ENCODE measurements around the gene PLCZ1.
"Not testable (repeated sequence)": the region's sequence is repeated elsewhere in the genome, so short reads cannot be mapped to it uniquely, and the experiment has no call there.

The PLCZ1 gene, protein sequence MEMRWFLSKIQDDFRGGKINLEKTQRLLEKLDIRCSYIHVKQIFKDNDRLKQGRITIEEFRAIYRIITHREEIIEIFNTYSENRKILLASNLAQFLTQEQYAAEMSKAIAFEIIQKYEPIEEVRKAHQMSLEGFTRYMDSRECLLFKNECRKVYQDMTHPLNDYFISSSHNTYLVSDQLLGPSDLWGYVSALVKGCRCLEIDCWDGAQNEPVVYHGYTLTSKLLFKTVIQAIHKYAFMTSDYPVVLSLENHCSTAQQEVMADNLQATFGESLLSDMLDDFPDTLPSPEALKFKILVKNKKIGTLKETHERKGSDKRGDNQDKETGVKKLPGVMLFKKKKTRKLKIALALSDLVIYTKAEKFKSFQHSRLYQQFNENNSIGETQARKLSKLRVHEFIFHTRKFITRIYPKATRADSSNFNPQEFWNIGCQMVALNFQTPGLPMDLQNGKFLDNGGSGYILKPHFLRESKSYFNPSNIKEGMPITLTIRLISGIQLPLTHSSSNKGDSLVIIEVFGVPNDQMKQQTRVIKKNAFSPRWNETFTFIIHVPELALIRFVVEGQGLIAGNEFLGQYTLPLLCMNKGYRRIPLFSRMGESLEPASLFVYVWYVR

DNA sequence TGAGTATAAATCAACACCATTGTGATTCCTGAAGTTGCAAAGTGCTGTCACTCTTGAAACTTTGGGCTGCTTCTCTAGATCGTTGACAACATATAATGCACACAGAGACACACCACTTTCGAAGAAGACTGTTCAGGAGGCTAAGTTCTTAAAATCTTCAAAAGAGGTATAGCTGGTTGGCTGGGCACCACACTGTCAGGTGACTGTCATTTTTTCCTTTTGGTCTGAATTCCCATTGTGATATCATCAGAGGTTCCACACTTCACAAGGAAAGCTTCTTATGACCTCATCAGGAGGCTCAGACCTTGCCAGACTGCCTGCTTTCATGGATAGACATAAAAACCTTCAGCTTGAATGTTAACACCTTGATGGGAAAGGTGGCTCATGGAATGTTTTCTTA lies at the start of gene PLCZ1, which contains the start of gene CAPZA3:
PLCZ1 (minus strand) TSS at position 194 of the 400 bp plus-strand sequence. CDS start 641 bp downstream, outside the sequence.
CAPZA3 (plus strand) TSS at position 301 of the 400 bp plus-strand sequence. CDS start 150 bp downstream, outside the sequence.
- no peak for DNase-seq (ENCODE audit: low read depth in 2 of 2)

DNA sequence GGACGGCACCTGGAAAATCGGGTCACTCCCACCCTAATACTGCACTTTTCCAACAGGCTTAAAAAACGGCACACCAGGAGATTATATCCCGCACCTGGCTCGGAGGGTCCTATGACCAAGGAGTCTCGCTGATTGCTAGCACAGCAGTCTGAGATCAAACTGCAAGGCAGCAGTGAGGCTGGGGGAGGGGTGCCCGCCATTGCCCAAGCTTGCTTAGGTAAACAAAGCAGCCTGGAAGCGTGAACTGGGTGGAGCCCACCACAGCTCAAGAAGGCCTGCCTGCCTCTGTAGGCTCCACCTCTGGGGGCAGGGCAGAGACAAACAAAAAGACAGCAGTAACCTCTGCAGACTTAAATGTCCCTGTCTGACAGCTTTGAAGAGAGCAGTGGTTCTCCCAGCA lies 47.7 kb upstream of the PLCZ1 start:
- not testable (repeated sequence) for DNase-seq (ENCODE audit: low read depth in 2 of 2)

DNA sequence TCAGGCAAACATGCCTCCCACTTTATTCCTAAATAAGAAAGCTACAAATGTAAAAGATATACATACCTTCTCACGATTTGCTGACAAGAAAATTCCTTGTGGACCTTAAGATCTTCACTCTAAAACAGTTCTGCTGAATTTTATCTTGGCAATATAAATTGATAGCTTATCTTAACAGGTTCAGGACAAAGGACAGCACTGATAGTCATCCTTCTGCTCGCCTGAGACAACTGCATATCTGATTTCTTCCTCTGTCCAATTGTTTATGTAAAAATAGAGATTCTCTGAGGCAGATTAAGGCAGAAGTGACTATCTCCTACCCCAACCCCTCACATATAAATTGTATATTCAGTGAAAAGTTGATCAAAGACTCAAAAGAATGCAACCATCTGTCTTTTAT lies 45.0 kb upstream of the PLCZ1 start:
- no peak for DNase-seq (ENCODE audit: low read depth in 2 of 2)

DNA sequence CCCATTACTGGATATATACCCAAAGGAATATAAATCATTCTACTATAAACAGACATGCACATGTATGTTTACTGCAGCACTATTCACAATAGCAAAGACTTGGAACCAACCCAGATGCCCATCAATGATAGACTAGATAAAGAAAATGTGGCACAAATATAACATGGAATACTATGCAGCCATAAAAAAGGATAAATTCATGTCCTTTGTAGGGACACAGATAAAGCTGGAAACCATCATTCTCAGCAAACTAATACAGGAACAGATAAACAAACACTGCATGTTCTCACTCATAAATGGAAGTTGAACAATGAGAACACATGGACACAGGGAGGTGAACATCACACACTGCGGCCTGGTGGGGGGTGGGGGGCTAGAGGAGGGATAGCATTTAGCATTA lies 28.7 kb upstream of the PLCZ1 start:
- not testable (repeated sequence) for DNase-seq (ENCODE audit: low read depth in 2 of 2)

DNA sequence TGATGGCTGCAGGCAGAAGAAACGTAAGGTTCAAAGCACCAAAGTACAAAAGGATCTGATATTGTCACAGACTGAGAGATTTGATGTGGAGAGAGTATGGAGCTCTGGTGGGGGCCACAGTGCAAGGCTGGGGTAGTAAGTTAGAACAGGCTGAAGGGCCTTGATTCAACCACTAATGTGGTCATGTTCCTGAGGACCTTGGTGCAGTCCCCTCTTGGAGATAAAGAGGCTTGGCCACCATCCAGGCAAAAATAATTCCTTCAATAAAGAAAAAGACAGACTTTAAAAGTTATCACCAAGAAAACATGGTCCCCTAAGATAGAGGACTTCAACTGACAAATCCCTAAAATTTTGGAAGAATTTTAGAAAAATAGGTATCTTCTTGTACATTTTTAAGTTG lies 17.5 kb upstream of the PLCZ1 start:
- DNase-seq (ENCODE audit: low read depth in 2 of 2), result no peak

DNA sequence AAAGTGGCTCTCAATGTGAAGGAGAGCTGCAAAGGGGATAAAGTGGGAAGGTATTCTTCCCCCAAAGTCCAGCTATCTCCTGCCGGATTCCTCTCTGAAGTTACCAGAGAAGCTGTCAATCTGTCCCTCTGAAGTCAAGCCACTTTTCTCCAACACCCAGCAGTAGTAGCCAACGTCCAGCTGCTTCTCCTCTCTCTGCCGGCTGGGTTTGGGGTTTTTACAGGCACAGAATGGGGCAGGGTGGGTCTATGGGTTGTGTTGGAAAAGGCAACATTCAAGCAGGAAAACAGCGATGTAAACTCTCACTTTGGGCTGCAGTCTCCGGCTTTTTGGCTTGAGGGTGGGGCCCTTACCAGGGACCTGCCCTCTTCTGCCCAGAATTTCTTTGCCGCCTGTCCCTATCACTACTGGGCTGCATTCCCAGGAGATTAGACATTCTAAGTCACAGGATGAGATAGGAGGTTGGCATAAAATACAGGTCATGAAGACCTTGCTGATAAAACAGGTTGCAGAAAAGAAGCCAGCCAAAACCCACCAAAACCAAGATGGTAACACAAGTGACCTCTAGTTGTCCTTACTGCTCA lies 16.4 kb upstream of the PLCZ1 start:
- DNase-seq (ENCODE audit: low read depth in 2 of 2), result no peak

DNA sequence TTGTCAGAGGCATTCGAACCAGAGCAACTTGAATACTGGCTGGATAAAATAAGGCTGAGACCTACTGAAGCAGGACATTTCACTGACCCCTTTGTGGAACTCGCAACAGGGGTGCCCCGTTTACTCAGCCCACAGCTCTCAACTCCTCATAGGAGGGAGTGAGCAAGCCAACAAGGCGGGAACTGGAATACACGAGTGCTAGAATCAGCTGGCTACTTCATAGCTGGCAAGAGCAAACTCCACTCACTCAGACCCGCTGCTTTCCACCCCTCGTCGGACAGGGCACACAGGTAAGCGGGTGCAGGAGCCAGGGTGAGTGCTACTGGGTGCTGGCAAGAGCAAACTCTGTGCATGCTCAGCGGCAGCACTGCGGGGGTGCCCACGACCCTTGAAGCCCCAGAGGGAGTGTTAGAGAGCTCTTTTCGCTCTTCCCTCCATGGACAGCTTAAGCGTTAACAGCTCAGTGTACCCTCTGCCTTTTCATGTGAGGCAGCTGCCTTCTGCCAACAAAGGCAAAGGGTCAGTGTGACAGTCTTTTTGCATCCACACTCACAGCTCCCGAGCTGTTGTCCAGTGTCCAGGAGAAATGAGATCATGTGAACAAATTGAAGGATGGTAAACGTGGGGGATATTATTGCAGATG lies 15.8 kb upstream of the PLCZ1 start:
- DNase-seq (ENCODE audit: low read depth in 2 of 2), result no peak

DNA sequence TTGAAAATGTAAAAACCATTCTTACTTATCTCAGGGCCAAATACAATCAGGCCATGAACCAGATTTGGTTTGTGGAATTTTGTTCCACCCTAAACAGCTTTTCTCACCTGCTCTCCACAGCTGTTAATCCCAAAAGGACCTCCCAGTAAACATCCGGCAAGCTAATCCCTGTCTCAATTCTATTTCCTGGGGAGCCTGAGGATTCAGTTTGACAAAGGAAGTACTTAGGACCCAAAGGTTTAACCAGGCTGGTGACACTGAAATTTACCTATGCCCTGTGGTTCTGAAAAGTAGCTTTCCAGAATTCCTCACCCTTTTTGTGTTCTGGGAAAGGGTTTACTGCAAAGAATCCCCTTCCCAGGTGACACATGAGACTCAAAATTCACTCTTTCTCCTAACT lies 15.1 kb upstream of the PLCZ1 start:
- no peak for DNase-seq (ENCODE audit: low read depth in 2 of 2)

DNA sequence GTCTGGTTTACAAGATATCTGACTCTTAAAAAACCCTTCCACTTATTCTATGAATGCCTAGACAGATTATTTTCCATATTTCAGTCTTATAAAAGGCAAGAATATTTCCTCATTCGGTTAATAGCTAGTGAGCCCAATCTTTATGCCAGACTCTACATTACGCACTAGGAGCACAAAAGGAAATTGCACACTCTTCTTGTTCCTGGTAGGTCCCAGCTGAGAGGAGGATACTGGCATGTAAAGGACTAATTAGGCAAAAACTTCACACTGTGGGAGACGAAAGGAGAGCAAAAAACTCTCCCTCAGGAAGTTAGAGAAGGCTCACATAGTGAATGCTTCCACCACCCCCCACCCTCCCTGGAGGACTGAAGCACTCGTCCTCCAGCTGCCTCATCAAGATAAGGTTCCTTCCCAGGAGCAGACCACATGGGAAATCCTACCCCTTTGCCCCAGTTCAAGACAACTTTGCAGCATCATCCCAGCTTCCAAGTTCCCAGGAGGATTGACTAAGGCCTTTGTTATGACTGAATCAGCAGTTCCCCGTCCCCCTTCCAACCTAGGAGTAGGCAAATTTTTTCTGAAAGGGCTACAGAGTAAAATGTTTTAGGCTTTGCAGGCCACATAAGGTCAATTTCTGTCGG lies 14.6 kb upstream of the PLCZ1 start:
- DNase-seq (ENCODE audit: low read depth in 2 of 2), result no peak

DNA sequence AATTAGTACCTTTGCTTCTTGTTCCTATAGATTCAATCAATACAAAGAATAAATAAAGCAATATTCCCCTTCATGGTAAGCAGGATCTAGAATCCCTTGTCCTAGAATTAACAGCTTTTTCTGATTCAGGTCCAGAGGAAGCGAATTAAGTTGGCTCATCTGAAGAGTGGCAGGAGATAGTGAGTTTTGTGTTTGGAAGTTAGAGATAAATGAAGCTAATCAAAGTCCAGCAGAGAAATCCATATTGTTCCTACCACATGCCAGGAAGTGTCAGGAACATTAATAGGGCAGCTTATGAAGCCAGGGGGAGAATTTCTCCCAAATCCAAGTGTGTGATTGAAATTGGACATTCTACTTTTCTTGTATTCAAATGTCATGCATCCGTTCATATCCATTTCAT lies 14.1 kb upstream of the PLCZ1 start:
- no peak for DNase-seq (ENCODE audit: low read depth in 2 of 2)

DNA sequence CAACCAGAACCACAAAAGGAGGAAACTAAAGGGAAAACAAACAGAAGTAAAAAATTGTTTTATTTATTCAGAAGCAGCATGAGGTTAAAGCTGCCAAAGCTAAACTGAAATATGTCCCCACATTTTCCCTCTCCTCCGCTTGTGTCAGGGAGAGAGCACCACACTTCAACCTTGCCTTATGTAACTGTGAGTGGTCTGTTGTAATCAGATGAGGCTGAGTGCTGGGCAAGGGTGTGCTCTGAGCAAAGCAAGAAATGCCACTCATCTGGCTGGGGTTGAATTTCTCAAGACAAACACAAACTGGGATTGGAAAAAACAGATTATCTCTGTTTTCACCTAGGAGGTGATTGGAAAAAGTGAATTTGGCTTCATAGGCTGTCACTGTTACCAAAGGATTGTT lies 12.3 kb upstream of the PLCZ1 start:
- DNase-seq (ENCODE audit: low read depth in 2 of 2), result no peak

DNA sequence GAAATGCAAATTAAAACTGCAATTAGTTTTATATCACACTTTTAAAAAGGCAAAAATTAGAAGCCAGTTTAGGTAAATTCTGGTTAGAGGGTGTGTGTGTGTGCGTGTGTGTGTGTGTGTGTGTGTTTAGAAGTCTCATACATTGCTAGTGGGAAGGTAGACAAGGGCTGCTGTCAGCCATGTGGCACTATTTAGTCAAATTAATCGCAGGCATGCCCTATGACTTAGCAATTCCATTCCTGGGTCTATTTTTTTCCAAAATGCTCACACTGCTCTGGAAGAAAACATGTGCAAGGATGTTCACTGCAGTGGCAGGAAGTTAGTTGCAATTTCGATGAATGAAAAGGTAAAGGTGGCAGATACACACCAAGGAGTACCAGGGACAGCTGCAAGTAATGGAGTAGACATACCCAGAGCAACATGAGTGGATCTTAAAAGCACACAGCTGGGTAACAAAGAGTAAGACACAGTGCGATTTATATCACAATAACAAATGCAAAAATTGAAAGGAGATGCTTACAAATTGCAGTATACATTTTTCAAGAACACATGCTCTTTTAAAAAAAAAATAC lies 11.7 kb upstream of the PLCZ1 start:
- DNase-seq (ENCODE audit: low read depth in 2 of 2), result no peak

DNA sequence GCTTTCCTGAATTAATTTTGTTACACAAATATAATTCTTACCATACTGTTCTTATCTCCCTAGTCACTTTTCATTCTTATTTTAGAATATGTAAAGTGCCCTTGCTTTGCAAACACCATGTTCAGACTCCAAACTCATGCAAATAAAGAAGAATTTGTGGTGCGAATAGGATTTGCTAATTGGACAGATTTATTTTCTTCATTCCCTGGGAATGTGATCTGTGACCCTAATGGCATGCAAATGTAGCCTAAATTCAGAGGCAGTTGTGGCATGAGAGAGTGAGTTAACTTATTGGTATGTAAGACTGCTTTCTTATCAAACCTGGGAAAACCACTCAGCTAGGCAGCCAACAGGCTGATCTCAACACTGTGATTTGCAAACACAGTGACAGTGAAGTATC lies 10.1 kb upstream of the PLCZ1 start:
- no peak for DNase-seq (ENCODE audit: low read depth in 2 of 2)

DNA sequence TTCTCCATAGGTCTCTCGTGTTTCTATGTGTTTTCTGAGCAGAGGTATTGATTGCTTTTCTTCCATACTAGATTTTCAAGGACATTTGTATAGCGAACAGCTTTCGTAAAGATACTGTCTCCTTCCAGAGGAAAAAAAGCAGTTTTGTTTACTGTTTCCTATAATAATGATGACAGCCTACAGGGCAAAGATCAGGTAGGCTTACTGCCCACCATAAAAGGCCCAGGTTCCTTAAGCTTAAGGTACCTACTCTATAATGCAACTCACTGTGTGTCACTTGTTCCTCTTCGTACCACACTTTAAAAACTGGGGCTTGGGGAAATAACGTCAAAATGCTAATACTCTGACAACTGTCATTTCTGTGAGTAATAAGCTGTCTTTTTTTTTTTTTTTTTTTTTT lies 6.7 kb downstream of the PLCZ1 start:
- DNase-seq (ENCODE audit: low read depth in 2 of 2), result no peak

DNA sequence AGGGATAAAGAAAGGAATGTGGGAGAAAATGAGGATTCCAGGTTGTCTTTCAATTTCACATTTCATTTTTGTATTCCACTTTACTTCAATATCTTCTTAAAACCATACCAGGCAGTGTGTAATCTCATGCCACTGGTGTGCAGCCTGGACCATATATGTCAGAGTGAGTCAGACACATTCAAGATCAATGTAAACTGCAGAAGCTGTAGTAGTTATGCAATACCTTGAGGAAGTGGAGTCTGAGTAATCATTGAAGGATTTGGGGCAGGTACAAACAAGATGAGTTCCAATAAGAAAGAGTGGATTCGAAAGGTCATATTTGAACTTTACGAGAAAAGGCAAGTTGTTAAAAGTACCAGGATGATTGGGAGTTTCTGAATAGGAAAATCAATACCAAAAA lies 14.1 kb downstream of the PLCZ1 start:
- no peak for DNase-seq (ENCODE audit: low read depth in 2 of 2)

DNA sequence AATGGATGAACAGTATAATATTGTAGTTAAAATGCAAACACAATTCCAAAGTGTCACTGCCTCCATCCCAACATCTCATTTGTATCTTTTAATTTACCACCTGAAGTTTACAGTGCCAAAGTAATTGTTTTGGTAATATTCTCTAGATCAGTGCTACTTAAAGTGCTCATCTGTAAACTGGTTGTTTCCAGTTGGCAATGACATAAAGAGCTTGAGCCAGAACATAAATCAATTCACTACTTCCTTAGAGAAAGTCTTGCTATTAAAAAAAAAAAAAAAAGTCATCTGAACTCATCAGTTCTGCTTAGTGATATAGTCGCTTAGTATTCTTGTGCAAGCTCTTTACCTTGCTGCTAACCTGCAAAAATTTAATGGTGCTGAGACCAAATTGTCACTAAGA lies 16.4 kb downstream of the PLCZ1 start:
- DNase-seq (ENCODE audit: low read depth in 2 of 2), result no peak

DNA sequence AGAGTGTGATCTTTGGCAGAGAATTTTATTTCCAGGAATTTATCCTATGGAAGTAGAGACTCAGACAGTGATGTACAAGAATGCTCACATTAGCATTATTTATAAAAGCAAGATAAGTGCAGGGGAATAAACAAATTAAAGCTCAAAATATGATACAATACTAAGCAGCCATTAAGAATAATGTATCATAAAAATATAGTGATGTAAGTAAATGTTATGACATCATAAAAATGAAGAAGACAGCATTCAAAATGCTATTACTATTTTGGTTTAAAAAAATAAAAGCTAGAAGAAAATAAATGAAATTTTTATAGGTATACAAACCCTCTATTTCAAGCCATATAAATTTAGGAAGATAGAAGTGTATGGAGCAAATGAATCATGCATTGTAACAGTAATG lies 17.1 kb downstream of the PLCZ1 start:
- DNase-seq (ENCODE audit: low read depth in 2 of 2), result no peak

DNA sequence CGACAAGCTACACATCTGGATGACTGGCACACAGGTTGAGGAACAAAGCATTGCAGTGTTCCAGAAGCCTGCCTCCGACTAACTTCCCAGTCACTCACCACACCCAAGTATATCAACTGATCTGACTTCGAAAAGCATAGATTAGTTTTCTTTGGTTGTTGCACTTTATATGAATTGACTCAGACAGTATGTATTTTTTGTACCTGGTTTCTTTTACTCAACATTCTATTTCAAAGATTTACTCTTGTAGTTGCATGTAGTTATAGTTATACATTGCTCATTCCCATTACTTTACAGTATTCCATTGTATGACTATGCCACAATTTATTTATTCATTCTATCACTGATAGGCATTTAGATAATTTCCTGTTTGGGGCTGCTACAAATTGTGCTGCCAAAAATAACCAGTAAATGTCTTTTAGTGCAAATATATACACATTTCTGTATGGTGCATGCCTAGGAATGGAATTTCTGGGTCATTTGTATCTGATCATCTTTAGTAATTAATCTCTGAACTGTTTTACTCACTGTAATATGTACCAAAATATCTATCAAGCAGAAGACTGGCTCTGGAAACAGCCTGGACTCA lies 17.8 kb downstream of the PLCZ1 start:
- DNase-seq (ENCODE audit: low read depth in 2 of 2), result no peak

DNA sequence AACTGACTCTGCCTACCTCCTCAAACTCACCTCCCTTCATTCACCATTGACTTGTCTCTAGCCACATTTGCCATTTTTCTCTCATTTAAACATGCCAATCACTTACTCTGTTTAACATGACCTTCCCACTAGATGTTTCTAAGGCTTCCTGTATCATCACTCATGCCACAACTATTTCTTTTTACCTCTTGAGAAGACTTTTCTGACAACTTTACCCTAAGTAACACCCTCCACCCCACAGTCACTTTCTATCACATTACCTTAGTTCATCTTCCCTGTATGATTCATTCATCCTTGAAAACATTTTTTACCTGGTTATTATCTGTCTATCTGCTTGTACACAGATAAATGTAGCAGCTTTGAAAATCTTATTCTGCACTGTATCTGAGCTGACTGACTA lies 19.4 kb downstream of the PLCZ1 start:
- no peak for DNase-seq (ENCODE audit: low read depth in 2 of 2)

DNA sequence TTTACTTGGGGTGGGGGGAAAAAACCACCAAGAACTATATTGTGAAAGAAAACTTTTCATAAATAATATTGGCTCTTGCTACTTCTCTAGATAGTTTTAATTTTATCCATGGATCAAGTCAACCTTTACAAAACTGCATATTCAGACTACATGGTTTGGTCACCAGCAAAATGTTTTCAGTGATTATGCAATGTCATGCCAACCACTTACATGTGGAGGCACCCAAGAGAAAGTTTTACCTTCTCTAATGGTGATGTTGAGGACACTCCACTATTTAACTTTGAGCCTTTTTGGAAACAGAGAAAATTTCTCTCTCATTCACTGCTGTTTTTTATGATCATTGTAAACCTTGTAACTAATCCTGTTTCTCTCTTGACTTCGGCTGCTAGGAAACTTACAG lies 21.6 kb downstream of the PLCZ1 start:
- DNase-seq (ENCODE audit: low read depth in 2 of 2), result no peak

DNA sequence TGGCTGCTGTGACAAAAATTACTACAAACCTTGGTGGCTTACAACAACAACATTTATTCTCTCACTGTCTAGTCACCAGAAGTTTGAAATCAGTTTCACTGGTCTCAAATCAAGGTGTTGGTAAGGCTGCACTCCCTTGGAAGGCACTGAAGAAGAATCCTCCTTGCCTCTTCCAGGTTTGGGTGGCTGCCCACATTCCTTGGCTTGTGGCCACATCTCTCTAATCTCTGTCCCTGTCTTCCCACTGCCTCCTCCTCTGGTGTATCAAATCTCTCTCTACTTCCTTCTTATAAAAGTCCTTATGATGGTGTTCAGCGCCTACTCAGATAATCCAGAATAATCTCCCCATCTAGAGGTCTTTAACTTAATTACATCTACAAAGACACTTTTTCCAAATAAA lies 31.0 kb downstream of the PLCZ1 start:
- DNase-seq (ENCODE audit: low read depth in 2 of 2), result no peak

All from stimulated activated CD8-positive, alpha-beta memory T cell treated with anti-CD3 and anti-CD28 coated beads, Interleukin-15, amount 100 ng/mL, for 48 hours (primary cell).